Measurements from ENCODE around the gene MMP13.
"Not testable (repeated sequence)": the region's sequence is repeated elsewhere in the genome, so short reads cannot be mapped to it uniquely, and the experiment has no call there.

MMP13 gene

DNA sequence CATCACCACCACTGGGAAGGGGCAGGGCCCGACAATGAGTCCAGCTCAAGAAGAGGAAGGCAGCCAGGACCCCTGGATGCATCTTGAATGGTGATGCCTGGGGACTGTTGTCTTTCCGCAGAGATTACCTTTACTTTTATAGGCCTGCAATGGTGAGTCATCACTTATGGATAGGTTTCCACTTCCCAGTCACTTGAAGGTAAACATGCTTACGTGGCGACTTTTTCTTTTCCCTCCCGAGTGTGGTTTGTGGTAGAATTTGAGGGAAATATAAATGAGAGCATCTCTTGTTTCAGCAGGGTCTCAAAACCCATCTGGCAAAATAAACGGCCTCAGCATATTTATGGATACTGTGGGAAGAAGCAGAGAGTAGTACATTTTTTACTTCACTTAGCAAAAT, at the start of gene MMP13:
MMP13 (minus strand) TSS at position 109 of the 400 bp plus-strand sequence; CDS start at position 82, 27 bp downstream.
- Histone ChIP-seq H3K27ac (ENCODE audit: low read length) (no peak within 1 kb of the TSS), H3K27me3 (ENCODE audit: insufficient read depth, low read length) (no peaks in the 10 kb centered on the region), H3K4me3 (ENCODE audit: low read length) (no peak within 1 kb of the TSS), H3K36me3 (ENCODE audit: insufficient read depth, low read depth, low read length) (no peaks in the 10 kb centered on the region), H3K4me1 (ENCODE audit: insufficient read depth, low read length) (no peaks in the 10 kb centered on the region), H3K9ac (ENCODE audit: low read depth, low read length) (no peak within 1 kb of the TSS), H3K9me3 (ENCODE audit: insufficient read depth, low read depth, low read length) (no peaks in the 10 kb centered on the region)

DNA sequence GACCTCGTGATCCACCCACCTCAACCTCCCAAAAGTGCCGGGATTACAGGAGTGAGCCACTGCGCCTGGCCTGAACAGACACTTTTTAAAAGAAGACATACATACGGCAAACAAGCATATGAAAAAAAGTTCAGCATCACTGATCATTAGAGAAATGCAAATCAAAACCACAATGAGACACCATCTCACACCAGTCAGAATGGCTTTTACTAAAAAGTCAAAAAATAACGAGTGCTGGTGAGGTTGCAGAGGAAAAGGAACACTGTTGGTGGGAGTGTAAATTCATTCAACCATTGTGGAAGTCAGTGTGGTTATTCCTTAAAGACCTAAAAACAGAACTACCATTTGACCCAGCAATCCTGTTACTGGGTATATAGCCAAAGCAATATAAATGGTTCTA, 48.7 kb upstream of the MMP13 start:
- not testable (repeated sequence) for H3K9ac ChIP-seq (ENCODE audit: low read depth, low read length); H3K4me1 ChIP-seq (ENCODE audit: insufficient read depth, low read length); H3K9me3 ChIP-seq (ENCODE audit: insufficient read depth, low read depth, low read length); H3K27me3 ChIP-seq (ENCODE audit: insufficient read depth, low read length); H3K4me3 ChIP-seq (ENCODE audit: low read length); H3K36me3 ChIP-seq (ENCODE audit: insufficient read depth, low read depth, low read length); H3K27ac ChIP-seq (ENCODE audit: low read length)

DNA sequence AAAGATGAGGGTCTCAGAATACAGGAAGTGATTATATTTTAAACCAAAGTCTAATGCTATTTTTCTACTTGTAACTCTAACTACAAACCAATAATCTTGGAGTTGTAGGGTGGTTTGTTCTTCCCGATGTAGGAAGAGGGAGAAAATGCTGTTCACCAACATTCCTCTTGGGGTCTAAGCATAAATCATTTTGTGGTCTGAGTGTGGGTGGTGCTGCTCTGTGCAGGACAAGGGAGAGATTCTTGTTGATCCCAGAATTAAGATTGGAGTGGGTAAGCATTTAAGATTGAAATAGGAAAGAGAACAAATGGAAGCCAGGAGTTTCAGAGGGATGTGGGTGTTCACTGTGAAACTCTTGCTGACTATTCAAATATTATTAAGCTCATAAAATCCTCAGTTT, 38.6 kb upstream of the MMP13 start:
- no peaks in the 10 kb centered on the region for H3K27me3 ChIP-seq (ENCODE audit: insufficient read depth, low read length)
- H3K9me3 ChIP-seq (ENCODE audit: insufficient read depth, low read depth, low read length): no peaks in the 10 kb centered on the region
- H3K4me1 ChIP-seq (ENCODE audit: insufficient read depth, low read length): no peaks in the 10 kb centered on the region; the same call in none of the 2 replicates
- no peaks in the 10 kb centered on the region for H3K36me3 ChIP-seq (ENCODE audit: insufficient read depth, low read depth, low read length)
- no peak overlapping the region for H3K27ac ChIP-seq (ENCODE audit: low read length)
- no peak overlapping the region for H3K9ac ChIP-seq (ENCODE audit: low read depth, low read length)
- no peak overlapping the region for H3K4me3 ChIP-seq (ENCODE audit: low read length)

DNA sequence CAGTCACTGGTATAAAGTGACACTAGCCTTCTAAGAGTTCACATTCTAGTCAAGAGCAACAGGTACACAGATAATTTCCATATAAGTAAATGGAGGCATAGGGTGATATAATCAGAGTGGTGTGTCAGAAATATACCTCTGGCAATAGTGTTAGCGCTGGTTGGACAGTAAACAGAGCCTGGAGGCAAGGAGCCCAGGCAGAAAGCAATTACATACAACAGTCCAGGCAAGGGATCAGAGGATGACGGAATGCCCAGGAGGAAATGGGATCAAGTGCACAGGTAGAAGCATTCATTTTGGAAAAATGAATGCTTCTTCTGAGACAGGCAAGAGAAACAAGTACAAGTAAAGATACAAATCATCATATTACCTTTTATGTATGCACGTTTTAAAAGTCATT, 36.2 kb upstream of the MMP13 start:
- no peak overlapping the region for H3K9ac ChIP-seq (ENCODE audit: low read depth, low read length)
- no peak overlapping the region for H3K4me3 ChIP-seq (ENCODE audit: low read length)
- no peaks in the 10 kb centered on the region for H3K27me3 ChIP-seq (ENCODE audit: insufficient read depth, low read length)
- H3K4me1 ChIP-seq (ENCODE audit: insufficient read depth, low read length): no peaks in the 10 kb centered on the region; the same call in none of the 2 replicates
- no peaks in the 10 kb centered on the region for H3K9me3 ChIP-seq (ENCODE audit: insufficient read depth, low read depth, low read length)
- no peaks in the 10 kb centered on the region for H3K36me3 ChIP-seq (ENCODE audit: insufficient read depth, low read depth, low read length)
- no peak overlapping the region for H3K27ac ChIP-seq (ENCODE audit: low read length)

DNA sequence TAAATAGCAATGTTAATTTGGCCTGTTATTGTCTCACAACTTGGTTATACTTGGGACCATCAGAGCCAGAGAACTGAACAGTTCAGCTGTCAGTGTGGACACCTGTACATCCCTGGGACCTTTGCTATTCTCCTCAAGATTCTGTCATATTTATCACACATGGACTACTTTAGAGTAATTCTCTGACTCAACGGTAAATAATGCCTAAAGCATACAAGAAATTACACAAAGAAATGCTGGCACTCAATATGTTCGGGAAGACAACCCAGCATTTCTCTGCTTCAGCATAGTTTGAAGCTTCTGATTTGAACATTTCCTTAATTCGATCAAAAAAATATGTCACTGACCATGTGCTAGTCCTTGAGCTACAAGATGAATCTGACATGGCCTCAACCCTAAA, 34.6 kb upstream of the MMP13 start:
- H3K27ac ChIP-seq (ENCODE audit: low read length): no peak overlapping the region

DNA sequence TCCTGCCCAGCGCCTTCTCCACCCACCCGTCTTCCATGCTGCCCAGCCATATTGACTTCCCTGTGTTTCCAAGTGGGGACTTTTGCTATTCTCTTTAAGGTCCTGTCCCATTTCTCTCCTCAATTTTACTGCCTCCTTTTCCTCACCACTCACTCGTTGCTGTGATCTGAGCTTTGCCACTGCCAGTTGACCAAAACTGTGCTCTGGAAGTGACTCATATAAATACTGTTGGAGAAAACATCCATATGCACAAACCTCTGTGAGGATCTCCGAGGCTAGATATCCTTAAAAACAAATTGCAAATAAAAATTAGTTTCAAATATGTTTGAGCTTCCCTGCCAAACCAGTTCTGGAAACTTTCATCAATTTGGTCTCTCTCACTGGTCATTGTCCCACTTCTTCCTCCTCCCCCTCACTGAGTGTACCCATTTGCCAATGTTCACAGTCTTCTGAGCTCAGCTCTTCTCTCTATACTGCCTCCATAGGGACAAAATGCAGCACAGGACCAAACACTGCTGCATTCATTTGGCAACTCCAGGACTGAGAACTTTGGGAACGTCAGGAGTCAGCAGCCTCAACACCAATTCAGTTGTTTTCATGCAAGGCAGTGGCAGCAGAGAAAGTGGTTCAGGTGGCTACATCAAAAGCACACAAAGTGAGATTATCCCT, 34.0 kb upstream of the MMP13 start:
- H3K4me1 ChIP-seq (ENCODE audit: insufficient read depth, low read length): no peaks in the 10 kb centered on the region; the same call in 1 of the 2 replicates
- no peak overlapping the region for H3K27ac ChIP-seq (ENCODE audit: low read length)
- no peaks in the 10 kb centered on the region for H3K27me3 ChIP-seq (ENCODE audit: insufficient read depth, low read length)
- no peaks in the 10 kb centered on the region for H3K36me3 ChIP-seq (ENCODE audit: insufficient read depth, low read depth, low read length)
- no peaks in the 10 kb centered on the region for H3K9me3 ChIP-seq (ENCODE audit: insufficient read depth, low read depth, low read length)
- H3K4me3 ChIP-seq (ENCODE audit: low read length): no peak overlapping the region
- H3K9ac ChIP-seq (ENCODE audit: low read depth, low read length): no peak overlapping the region

More for the DNA sequence above, 34.6 kb upstream of the MMP13 start:
- Histone ChIP-seq H3K9ac (ENCODE audit: low read depth, low read length) (no peak overlapping the region), H3K27me3 (ENCODE audit: insufficient read depth, low read length) (no peaks in the 10 kb centered on the region), H3K9me3 (ENCODE audit: insufficient read depth, low read depth, low read length) (no peaks in the 10 kb centered on the region), H3K4me3 (ENCODE audit: low read length) (no peak overlapping the region), H3K4me1 (ENCODE audit: insufficient read depth, low read length) (no peaks in the 10 kb centered on the region; the same call in 1 of the 2 replicates), H3K36me3 (ENCODE audit: insufficient read depth, low read depth, low read length) (no peaks in the 10 kb centered on the region)

DNA sequence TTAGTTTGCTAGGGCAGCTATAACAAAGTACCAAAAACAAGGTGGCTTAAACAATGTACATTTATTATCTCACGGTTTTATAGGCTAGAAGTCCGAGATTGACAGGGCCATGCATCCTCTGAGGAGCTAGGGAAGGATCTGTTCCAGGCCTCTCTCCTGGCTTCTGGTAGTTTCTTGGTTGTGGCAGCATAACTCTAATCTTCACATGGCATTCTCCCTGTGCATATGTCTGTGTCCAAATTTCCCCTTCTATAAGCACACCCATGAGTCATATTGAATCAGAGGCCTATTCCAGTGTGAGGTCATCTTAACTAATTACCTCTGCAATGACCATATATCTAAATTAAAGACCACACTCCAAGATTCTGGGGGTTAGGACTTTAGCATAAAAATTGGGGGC, 31.3 kb upstream of the MMP13 start:
- Histone ChIP-seq H3K4me3 (ENCODE audit: low read length) (no peak overlapping the region), H3K36me3 (ENCODE audit: insufficient read depth, low read depth, low read length) (no peaks in the 10 kb centered on the region), H3K27me3 (ENCODE audit: insufficient read depth, low read length) (no peaks in the 10 kb centered on the region), H3K9ac (ENCODE audit: low read depth, low read length) (no peak overlapping the region), H3K9me3 (ENCODE audit: insufficient read depth, low read depth, low read length) (no peaks in the 10 kb centered on the region), H3K27ac (ENCODE audit: low read length) (no peak overlapping the region), H3K4me1 (ENCODE audit: insufficient read depth, low read length) (no peaks in the 10 kb centered on the region)

DNA sequence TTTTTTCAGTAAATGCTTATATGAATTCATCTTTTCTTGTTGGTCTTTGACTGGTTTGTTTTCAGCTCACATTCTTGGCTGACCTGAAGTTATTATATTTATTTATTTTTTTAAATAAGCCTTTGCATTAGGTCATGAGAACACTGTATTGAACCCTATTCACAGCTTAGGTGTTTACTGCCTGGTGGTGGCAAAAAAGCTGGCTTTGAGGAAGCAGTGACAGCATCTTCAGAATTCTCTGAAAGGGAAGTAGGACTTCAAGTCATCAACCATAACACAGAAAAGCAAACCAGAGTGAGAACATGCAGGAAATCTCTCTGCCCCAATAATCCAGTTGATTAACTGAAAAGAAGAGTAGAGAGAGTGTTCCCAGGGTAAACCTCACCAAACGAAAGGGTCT, 30.3 kb upstream of the MMP13 start:
- H3K27me3 ChIP-seq (ENCODE audit: insufficient read depth, low read length): no peaks in the 10 kb centered on the region
- no peaks in the 10 kb centered on the region for H3K36me3 ChIP-seq (ENCODE audit: insufficient read depth, low read depth, low read length)
- no peak overlapping the region for H3K4me3 ChIP-seq (ENCODE audit: low read length)
- peaks cover 3% of the 10 kb centered on the region; the same call in 1 of the 2 replicates for H3K4me1 ChIP-seq (ENCODE audit: insufficient read depth, low read length)
- no peaks in the 10 kb centered on the region for H3K9me3 ChIP-seq (ENCODE audit: insufficient read depth, low read depth, low read length)
- no peak overlapping the region for H3K9ac ChIP-seq (ENCODE audit: low read depth, low read length)
- no peak overlapping the region for H3K27ac ChIP-seq (ENCODE audit: low read length)

DNA sequence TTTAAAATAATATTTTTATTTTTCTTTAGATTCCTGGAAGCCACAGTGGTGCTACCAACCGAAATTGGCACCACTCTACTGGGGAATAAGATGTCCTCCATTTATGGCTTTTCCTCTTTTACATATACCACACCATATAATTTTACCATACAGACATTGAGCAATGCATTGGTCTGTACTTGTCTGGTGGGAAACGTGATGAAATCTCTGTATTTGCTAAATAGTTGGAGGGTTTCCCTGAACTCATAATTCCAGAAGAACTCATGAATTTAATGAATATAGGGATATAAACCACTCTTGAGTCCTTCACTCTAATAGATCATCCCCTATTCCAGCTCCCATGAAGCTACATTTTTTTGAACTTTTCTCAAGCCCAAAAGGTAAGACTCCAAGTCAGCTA, 28.0 kb upstream of the MMP13 start:
- H3K9ac ChIP-seq (ENCODE audit: low read depth, low read length): no peak overlapping the region
- H3K4me1 ChIP-seq (ENCODE audit: insufficient read depth, low read length): peaks cover 3% of the 10 kb centered on the region; the same call in 1 of the 2 replicates
- H3K36me3 ChIP-seq (ENCODE audit: insufficient read depth, low read depth, low read length): no peaks in the 10 kb centered on the region
- H3K4me3 ChIP-seq (ENCODE audit: low read length): no peak overlapping the region
- no peaks in the 10 kb centered on the region for H3K27me3 ChIP-seq (ENCODE audit: insufficient read depth, low read length)
- H3K27ac ChIP-seq (ENCODE audit: low read length): no peak overlapping the region
- no peaks in the 10 kb centered on the region for H3K9me3 ChIP-seq (ENCODE audit: insufficient read depth, low read depth, low read length)

DNA sequence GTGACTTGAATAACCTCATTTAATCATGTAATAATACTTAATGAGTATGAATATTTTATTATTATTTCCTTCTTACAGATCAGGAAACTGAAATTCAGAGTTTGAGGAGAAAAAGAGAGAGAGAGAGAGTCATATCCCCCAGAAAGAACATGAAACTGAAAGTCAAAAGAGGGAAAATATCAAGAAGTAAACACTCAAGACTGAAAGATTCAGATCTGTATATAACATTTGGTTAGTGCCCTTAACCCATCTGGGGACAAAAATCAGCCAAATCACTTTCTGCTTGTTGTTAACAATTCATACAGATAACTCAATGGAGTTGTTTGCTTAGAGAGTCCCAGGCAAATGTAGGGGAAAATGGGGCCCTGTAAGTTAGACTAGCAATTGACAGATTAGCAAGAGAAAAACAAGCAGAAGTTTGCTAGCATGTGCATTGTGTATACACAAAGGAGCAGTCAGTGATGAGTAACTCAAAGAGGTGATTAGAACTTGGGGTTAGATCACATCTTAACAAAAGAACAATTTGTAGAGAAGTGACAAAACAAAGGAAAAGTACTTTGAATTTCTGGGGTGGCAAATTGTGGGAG, 25.9 kb upstream of the MMP13 start:
- Histone ChIP-seq H3K9me3 (ENCODE audit: insufficient read depth, low read depth, low read length) (no peaks in the 10 kb centered on the region), H3K4me3 (ENCODE audit: low read length) (no peak overlapping the region), H3K36me3 (ENCODE audit: insufficient read depth, low read depth, low read length) (no peaks in the 10 kb centered on the region), H3K9ac (ENCODE audit: low read depth, low read length) (no peak overlapping the region), H3K27ac (ENCODE audit: low read length) (no peak overlapping the region), H3K27me3 (ENCODE audit: insufficient read depth, low read length) (no peaks in the 10 kb centered on the region), H3K4me1 (ENCODE audit: insufficient read depth, low read length) (peaks cover 3% of the 10 kb centered on the region; the same call in 1 of the 2 replicates)

DNA sequence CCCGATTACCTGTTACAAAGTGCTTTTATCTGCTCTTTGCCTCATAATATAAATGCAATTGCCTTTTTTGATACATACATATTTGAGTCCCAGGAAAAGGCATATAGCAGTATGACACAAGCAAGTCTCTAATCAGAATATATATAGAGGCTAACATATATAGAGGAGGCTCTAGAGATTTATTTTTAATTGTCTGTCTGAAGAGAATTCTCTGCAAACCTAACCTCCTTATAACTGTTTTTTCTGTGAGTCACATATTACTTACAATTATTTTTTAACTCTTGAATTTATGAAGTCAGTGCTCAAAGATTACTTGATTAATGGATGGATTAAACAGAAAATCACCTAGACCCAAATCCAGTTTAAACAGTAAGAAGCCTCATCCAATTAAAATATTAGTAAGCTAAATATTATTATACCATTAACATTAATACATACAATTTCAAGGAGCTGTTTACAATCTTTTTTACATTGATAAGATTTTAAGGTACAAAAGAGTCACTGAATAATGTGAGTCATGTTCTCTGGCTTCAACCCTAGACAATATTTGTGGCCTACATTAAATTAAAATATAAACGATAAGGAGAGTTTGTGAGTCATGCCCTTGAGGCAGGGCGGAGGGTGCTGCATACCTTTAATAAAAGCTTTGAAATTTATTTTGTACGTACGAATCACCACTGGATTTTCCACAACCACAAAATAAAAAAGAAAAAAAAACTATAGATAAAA, 19.2 kb upstream of the MMP13 start:
- no peaks in the 10 kb centered on the region for H3K4me1 ChIP-seq (ENCODE audit: insufficient read depth, low read length)
- no peak overlapping the region for H3K9ac ChIP-seq (ENCODE audit: low read depth, low read length)

DNA sequence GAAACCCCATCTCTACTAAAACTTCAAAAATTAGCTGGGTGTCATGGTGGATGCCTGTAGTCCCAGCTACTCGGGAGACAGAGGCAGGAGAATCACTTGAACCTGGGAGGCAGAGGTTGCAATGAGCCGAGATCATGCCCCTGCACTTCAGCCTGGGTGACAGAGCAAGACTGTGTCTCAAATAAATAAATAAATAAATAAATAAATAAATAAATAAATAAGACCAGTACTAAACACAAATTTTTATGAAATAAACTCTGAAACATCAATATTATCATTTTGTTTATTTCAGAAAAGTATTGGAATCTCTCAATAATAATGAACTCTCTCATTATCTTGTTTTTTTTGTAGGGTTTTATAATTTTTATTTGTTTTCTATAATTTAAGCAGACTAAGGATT, 18.2 kb upstream of the MMP13 start:
- H3K27ac ChIP-seq (ENCODE audit: low read length); H3K9ac ChIP-seq (ENCODE audit: low read depth, low read length); H3K9me3 ChIP-seq (ENCODE audit: insufficient read depth, low read depth, low read length); H3K27me3 ChIP-seq (ENCODE audit: insufficient read depth, low read length); H3K36me3 ChIP-seq (ENCODE audit: insufficient read depth, low read depth, low read length); H3K4me1 ChIP-seq (ENCODE audit: insufficient read depth, low read length); H3K4me3 ChIP-seq (ENCODE audit: low read length): not testable (repeated sequence)

More for the DNA sequence above, 19.2 kb upstream of the MMP13 start:
- no peaks in the 10 kb centered on the region for H3K27me3 ChIP-seq (ENCODE audit: insufficient read depth, low read length)
- no peaks in the 10 kb centered on the region for H3K9me3 ChIP-seq (ENCODE audit: insufficient read depth, low read depth, low read length)
- H3K36me3 ChIP-seq (ENCODE audit: insufficient read depth, low read depth, low read length): no peaks in the 10 kb centered on the region
- no peak overlapping the region for H3K4me3 ChIP-seq (ENCODE audit: low read length)
- no peak overlapping the region for H3K27ac ChIP-seq (ENCODE audit: low read length)

All from iPS-20b (cell line).